IMR-90 (cell line): ENCODE measurements around the gene EXOC6B. TPM values are rescaled to one million over a fixed set of nuclear protein-coding genes. Genes with fewer than 3 reads are reported as not detected.

Experiments used
- ATAC-seq: fragments of 200-7000 bp; cut with Tn5 transposase; 2 replicates; pipeline ENCODE4 v1.9.1; 2020; ENCODE audit warnings: low read depth, mild to moderate bottlenecking, moderate library complexity
- BruUV-seq: library from RNA; stranded (reverse); fragments of 400-500 nt; replicated peaks from 2 replicates; lab custom pipeline; 2021; lab: Mats Ljungman, UMichigan
- CTCF ChIA-PET: fragments of 300-600 bp; formaldehyde crosslinking; extraction: SDS; loops from one replicate; lab custom pipeline; 2021; ENCODE audit warnings: antibody characterized with exemption; lab: Yijun Ruan, JAX
- POLR2A ChIA-PET: fragments of 300-600 bp; sonication (Branson Sonifier 250); formaldehyde crosslinking; loops from one replicate; lab custom pipeline; 2022; ENCODE audit warnings: antibody characterized with exemption; ENCODE audit not compliant: unreplicated experiment; lab: Charles Lee
- DNase-seq: peaks from one replicate; pipeline ENCODE4 v3.0.0; 2013
- H2AFZ ChIP-seq: replicated peaks from 2 replicates; pipeline ENCODE3; 2013; ENCODE audit warnings: low read length, mild to moderate bottlenecking; ENCODE audit not compliant: poor library complexity
- H2AK5ac ChIP-seq: 2 replicates; pipeline ENCODE4 v1.6.1; 2013; ENCODE audit warnings: low read depth, low read length, inconsistent platforms
- H2AK9ac ChIP-seq: replicated peaks from 2 replicates; pipeline ENCODE3; 2013; ENCODE audit warnings: mild to moderate bottlenecking, low read depth, low read length, moderate library complexity; ENCODE audit not compliant: poor library complexity
- H2BK120ac ChIP-seq: 2 replicates; pipeline ENCODE4 v1.6.1; 2013; ENCODE audit warnings: low read depth, low read length, inconsistent platforms
- H2BK15ac ChIP-seq: 3 replicates; pipeline ENCODE4 v1.6.1; 2013; ENCODE audit warnings: low read depth, low read length, inconsistent platforms
- H2BK20ac ChIP-seq: 2 replicates; pipeline ENCODE4 v1.6.1; 2013; ENCODE audit warnings: low read depth, mild to moderate bottlenecking, inconsistent platforms, low read length, moderate library complexity
- H2BK5ac ChIP-seq: 2 replicates; pipeline ENCODE4 v1.6.1; 2013; ENCODE audit warnings: mild to moderate bottlenecking, low read depth, low read length, inconsistent platforms; ENCODE audit not compliant: poor library complexity, severe bottlenecking
- H3K14ac ChIP-seq: replicated peaks from 2 replicates; pipeline ENCODE4 v1.6.1; 2013; ENCODE audit warnings: low read depth, low read length, inconsistent platforms
- H3K18ac ChIP-seq: 2 replicates; pipeline ENCODE4 v1.6.1; 2013; ENCODE audit warnings: low read depth, low read length, control low read depth
- H3K23ac ChIP-seq: 2 replicates; pipeline ENCODE4 v1.6.1; 2013; ENCODE audit warnings: low read depth, low read length, inconsistent platforms
- H3K27ac ChIP-seq: 2 replicates; pipeline ENCODE4 v1.5.1; 2013; ENCODE audit warnings: mild to moderate bottlenecking, control low read depth, low read length; ENCODE audit not compliant: insufficient read depth
- H3K27me3 ChIP-seq: 2 replicates; pipeline ENCODE4 v1.6.1; 2013; ENCODE audit warnings: low read length; ENCODE audit not compliant: control insufficient read depth, insufficient read depth
- H3K36me3 ChIP-seq: 2 replicates; pipeline ENCODE4 v1.6.1; 2013; ENCODE audit warnings: low read length, mixed read lengths; ENCODE audit not compliant: control insufficient read depth, insufficient read depth
- H3K4ac ChIP-seq: 2 replicates; pipeline ENCODE4 v1.6.1; 2013; ENCODE audit warnings: low read depth, low read length, inconsistent platforms
- H3K4me1 ChIP-seq: 2 replicates; pipeline ENCODE4 v1.6.1; 2013; ENCODE audit warnings: low read length, mixed read lengths; ENCODE audit not compliant: control insufficient read depth, insufficient read depth
- H3K4me2 ChIP-seq: 2 replicates; pipeline ENCODE4 v1.6.1; 2013; ENCODE audit warnings: low read depth, mild to moderate bottlenecking, control low read depth, low read length, moderate library complexity
- H3K4me3 ChIP-seq: 2 replicates; pipeline ENCODE4 v1.5.1; 2013; ENCODE audit warnings: low read depth, mild to moderate bottlenecking, control low read depth, low read length, moderate library complexity; ENCODE audit not compliant: insufficient read depth
- H3K56ac ChIP-seq: 2 replicates; pipeline ENCODE4 v1.6.1; 2013; ENCODE audit warnings: low read length, inconsistent platforms; ENCODE audit not compliant: insufficient read depth; ENCODE audit errors: extremely low read depth
- H3K79me1 ChIP-seq, 2 experiments: 2 replicates each; pipeline ENCODE4 v1.6.1; 2013; ENCODE audit warnings: low read length in 2 of 2, inconsistent platforms in 1 of 2, low read depth in 1 of 2
- H3K9ac ChIP-seq: 2 replicates; pipeline ENCODE4 v1.6.1; 2013; ENCODE audit warnings: low read depth, low read length, control low read depth
- H3K9me1 ChIP-seq: 2 replicates; pipeline ENCODE4 v1.6.1; 2013; ENCODE audit warnings: low read length, inconsistent platforms; ENCODE audit not compliant: insufficient read depth
- H3K9me3 ChIP-seq: 2 replicates; pipeline ENCODE4 v1.6.1; 2013; ENCODE audit warnings: low read length; ENCODE audit not compliant: control insufficient read depth, insufficient read depth
- H4K20me1 ChIP-seq: 2 replicates; pipeline ENCODE4 v1.6.1; 2013; ENCODE audit warnings: low read length, inconsistent platforms; ENCODE audit not compliant: insufficient read depth
- H4K5ac ChIP-seq: 2 replicates; pipeline ENCODE4 v1.6.1; 2013; ENCODE audit warnings: mild to moderate bottlenecking, low read depth, low read length, control low read depth
- H4K8ac ChIP-seq, 2 experiments: 2 replicates each; pipeline ENCODE4 v1.6.1; 2013; ENCODE audit warnings: low read depth in 2 of 2, low read length in 2 of 2, control low read depth in 1 of 2, inconsistent platforms in 1 of 2
- H4K91ac ChIP-seq: 2 replicates; pipeline ENCODE4 v1.6.1; 2013; ENCODE audit warnings: low read depth, low read length, inconsistent platforms; ENCODE audit not compliant: insufficient read depth
- CEBPB ChIP-seq: IDR thresholded peaks from 2 replicates; pipeline ENCODE4 v1.6.1; 2012; ENCODE audit warnings: low read depth, low read length, improper control_type of control experiment
- CHD1 ChIP-seq: IDR thresholded peaks from 2 replicates; pipeline ENCODE4 v1.6.1; 2012; ENCODE audit warnings: low read depth, low read length, improper control_type of control experiment
- ELK1 ChIP-seq: fragments of 150-350 bp; IDR thresholded peaks from 2 replicates; pipeline ENCODE4 v1.6.1; 2016; ENCODE audit warnings: low read depth, mild to moderate bottlenecking, low read length, moderate library complexity, borderline replicate concordance
- FOS ChIP-seq: fragments of 150-350 bp; IDR thresholded peaks from 2 replicates; pipeline ENCODE4 v1.6.1; 2016; ENCODE audit warnings: low read depth, low read length
- MAFK ChIP-seq: IDR thresholded peaks from 2 replicates; pipeline ENCODE4 v1.6.1; 2012; ENCODE audit warnings: low read depth, low read length, improper control_type of control experiment
- MAZ ChIP-seq: IDR thresholded peaks from 2 replicates; pipeline ENCODE4 v1.6.1; 2012; ENCODE audit warnings: low read depth, mild to moderate bottlenecking, low read length, improper control_type of control experiment, moderate library complexity, borderline replicate concordance
- MXI1 ChIP-seq: IDR thresholded peaks from 2 replicates; pipeline ENCODE4 v1.6.1; 2012; ENCODE audit warnings: low read depth, mild to moderate bottlenecking, low read length, moderate library complexity, borderline replicate concordance
- NFE2L2 ChIP-seq: fragments of 150-350 bp; IDR thresholded peaks from 2 replicates; pipeline ENCODE4 v1.6.1; 2016; ENCODE audit warnings: low read depth, mild to moderate bottlenecking, low read length
- POLR2A ChIP-seq: IDR thresholded peaks from 2 replicates; pipeline ENCODE4 v1.6.1; 2012; ENCODE audit warnings: mild to moderate bottlenecking, low read depth, low read length
- RCOR1 ChIP-seq: IDR thresholded peaks from 2 replicates; pipeline ENCODE4 v1.6.1; 2012; ENCODE audit warnings: mild to moderate bottlenecking, low read length, improper control_type of control experiment; ENCODE audit not compliant: insufficient replicate concordance
- USF2 ChIP-seq: fragments of 150-350 bp; IDR thresholded peaks from 2 replicates; pipeline ENCODE4 v1.6.1; 2017; ENCODE audit warnings: mild to moderate bottlenecking, antibody characterized with exemption, low read length, low read depth
- WGBS, 2 experiments: methylation state at CpG; one replicate each; pipeline versions ENCODE4 v1.1.5 to v1.1.7; 2013; ENCODE audit warnings: missing lambda C conversion rate in 2 of 2; ENCODE audit not compliant: insufficient read length in 1 of 2; ENCODE audit errors: extremely low coverage in 2 of 2; 5-methylcytosine and 5-hydroxymethylcytosine counted together
- dilution Hi-C: fragments of 300-500 bp; cut with HindIII; formaldehyde crosslinking; loops from one replicate; pipeline ENCODE4 v1.14.3; 2018; ENCODE audit warnings: low sequenced_read_pairs; ENCODE audit not compliant: unreplicated experiment
- in situ Hi-C: fragments of 300-500 bp; cut with MboI; formaldehyde crosslinking; loops from 3 replicates; pipeline ENCODE4 v1.14.3; 2019; ENCODE audit warnings: low sequenced_read_pairs, inconsistent platforms, mixed read lengths
- intact Hi-C: fragments of 100-400 bp; cut with micrococcal nuclease; formaldehyde crosslinking; loops from 2 replicates; pipeline ENCODE4 v1.10.0; 2022
- polyA plus RNA-seq, 3 experiments: library from polyadenylated mRNA; depleted of rRNA; stranded (reverse); fragments of >200 nt; gene quantifications; 2 replicates each; pipeline ENCODE4 v1.2.3, GENCODE V29; 2012; ENCODE audit warnings: low replicate concordance in 1 of 3
- total RNA-seq: library from RNA; depleted of rRNA; stranded (reverse); fragments of >200 nt; gene quantifications from 2 replicates; pipeline ENCODE4 v1.2.3, GENCODE V29; 2012

Gene EXOC6B
- total and polyA plus RNA-seq, 2 of the 4 experiments (the other 2 are of a cell fraction): 10.2 to 29.4 TPM

- Histone ChIP-seq H3K4me2 (no peak overlapping the region), H2BK20ac (no peak overlapping the region), H3K9ac (no peak overlapping the region), H4K5ac (no peak overlapping the region), H3K23ac (no peak overlapping the region), H3K4me3 (no peak overlapping the region), H3K18ac (peak overlapping the region; percentile 72; the same call in 1 of the 2 replicates), H2AFZ (no peak overlapping the region), H2AK5ac (no peak overlapping the region), H4K8ac (no peak overlapping the region), H3K4me1 (peaks cover 11% of the 10 kb centered on the region), H2BK15ac (no peak overlapping the region), H2BK5ac (no peak overlapping the region), H3K9me3 (no peaks in the 10 kb centered on the region), H4K20me1 (no peaks in the 10 kb centered on the region), H3K27ac (no peak overlapping the region), H4K91ac (no peak overlapping the region), H2BK120ac (no peak overlapping the region), H3K27me3 (no peaks in the 10 kb centered on the region), H3K79me1 (no peaks in the 10 kb centered on the region; a peak in 1 of 4 replicates), H3K14ac (no peak overlapping the region), H3K36me3 (no peaks in the 10 kb centered on the region), H3K9me1 (no peaks in the 10 kb centered on the region), H2AK9ac (no peak overlapping the region), H3K56ac (no peak overlapping the region), H3K4ac (no peak overlapping the region)
- dilution Hi-C loops: no loop called here
- POLR2A ChIA-PET: no interaction called here
- ATAC-seq: no peak
- CTCF ChIA-PET: interaction anchor here (1.1 kb wide), 1 partner anchor 12 kb away, joined by 4 read pairs; no protein-coding TSS in a partner anchor
- intact Hi-C loops: loop anchor here (5.0 kb wide), 1 partner anchor 75 kb away; no protein-coding TSS in a partner anchor
- no peak for DNase-seq
- no peak for TF ChIP-seq MXI1
- no peak for TF ChIP-seq FOS
- no peak for TF ChIP-seq POLR2A
- no peak for TF ChIP-seq RCOR1
- no peak for TF ChIP-seq ELK1
- TF ChIP-seq CHD1: no peak
- no peak for TF ChIP-seq USF2
- TF ChIP-seq NFE2L2: no peak
- no peak for TF ChIP-seq CEBPB
- no peak for TF ChIP-seq MAFK
- no peak for TF ChIP-seq MAZ
- in situ Hi-C loops: no loop called here
- no TSS peak for BruUV-seq
- no CpG with 5 or more reads among the region's 1 CpG for WGBS, 2 experiments
Observed at GRCh38 chr2:72276876-72277275, 549.0 kb downstream of the EXOC6B start.
